PFSK-1 (cell line): ENCODE measurements around the gene ATRN.

Experiments
- FOXP2 ChIP-seq: optimal IDR thresholded peaks from 2 replicates; pipeline ENCODE3; 2011; ENCODE audit warnings: borderline replicate concordance, control low read depth, inconsistent platforms; ENCODE audit not compliant: insufficient read depth; ENCODE audit errors: extremely low read length, extremely low read depth
- POLR2AphosphoS5 ChIP-seq: IDR thresholded peaks from 2 replicates; pipeline ENCODE4 v1.6.1; 2012; ENCODE audit warnings: low read depth, mild to moderate bottlenecking, control low read depth, low read length, moderate library complexity
- SIN3A ChIP-seq: IDR thresholded peaks from 2 replicates; pipeline ENCODE4 v1.6.1; 2012; ENCODE audit warnings: mild to moderate bottlenecking, low read length, moderate library complexity, borderline replicate concordance; ENCODE audit not compliant: insufficient read depth
- TAF1 ChIP-seq: IDR thresholded peaks from 2 replicates; pipeline ENCODE4 v1.6.1; 2012; ENCODE audit warnings: low read length, control low read depth, borderline replicate concordance; ENCODE audit not compliant: insufficient read depth
- TF ChIP-seq, protein P1 (sequence below), 2 experiments: IDR thresholded peaks; 2 replicates each; pipeline versions ENCODE4 v1.6.1 to v1.8.0; 2011 to 2012; ENCODE audit warnings: low read depth in 2 of 2, low read length in 2 of 2, control low read depth in 1 of 2, inconsistent platforms in 1 of 2, mild to moderate bottlenecking in 1 of 2, moderate library complexity in 1 of 2; ENCODE audit not compliant: insufficient read depth in 1 of 2

Gene ATRN

DNA sequence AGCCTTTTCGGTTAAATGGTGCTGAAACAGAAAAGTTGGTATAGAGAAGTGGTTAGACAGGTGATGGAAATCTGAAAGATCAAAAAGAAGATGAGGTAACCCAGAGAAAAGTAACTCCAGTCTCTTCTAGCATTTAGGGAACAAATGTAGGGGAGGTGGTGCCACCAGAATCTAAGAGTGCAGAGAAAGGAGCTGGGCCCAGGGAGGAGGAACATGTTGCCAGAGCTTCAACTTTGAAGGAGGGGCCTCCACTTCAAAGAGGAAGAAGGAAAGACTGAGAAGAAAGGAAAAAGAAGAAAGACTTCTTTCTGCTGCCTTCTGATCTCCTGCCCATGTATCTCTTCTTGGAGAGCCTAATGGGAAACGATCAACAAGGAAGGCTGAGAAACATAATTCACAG is 23.5 kb upstream of the ATRN start:
- TF ChIP-seq, protein P1, sequence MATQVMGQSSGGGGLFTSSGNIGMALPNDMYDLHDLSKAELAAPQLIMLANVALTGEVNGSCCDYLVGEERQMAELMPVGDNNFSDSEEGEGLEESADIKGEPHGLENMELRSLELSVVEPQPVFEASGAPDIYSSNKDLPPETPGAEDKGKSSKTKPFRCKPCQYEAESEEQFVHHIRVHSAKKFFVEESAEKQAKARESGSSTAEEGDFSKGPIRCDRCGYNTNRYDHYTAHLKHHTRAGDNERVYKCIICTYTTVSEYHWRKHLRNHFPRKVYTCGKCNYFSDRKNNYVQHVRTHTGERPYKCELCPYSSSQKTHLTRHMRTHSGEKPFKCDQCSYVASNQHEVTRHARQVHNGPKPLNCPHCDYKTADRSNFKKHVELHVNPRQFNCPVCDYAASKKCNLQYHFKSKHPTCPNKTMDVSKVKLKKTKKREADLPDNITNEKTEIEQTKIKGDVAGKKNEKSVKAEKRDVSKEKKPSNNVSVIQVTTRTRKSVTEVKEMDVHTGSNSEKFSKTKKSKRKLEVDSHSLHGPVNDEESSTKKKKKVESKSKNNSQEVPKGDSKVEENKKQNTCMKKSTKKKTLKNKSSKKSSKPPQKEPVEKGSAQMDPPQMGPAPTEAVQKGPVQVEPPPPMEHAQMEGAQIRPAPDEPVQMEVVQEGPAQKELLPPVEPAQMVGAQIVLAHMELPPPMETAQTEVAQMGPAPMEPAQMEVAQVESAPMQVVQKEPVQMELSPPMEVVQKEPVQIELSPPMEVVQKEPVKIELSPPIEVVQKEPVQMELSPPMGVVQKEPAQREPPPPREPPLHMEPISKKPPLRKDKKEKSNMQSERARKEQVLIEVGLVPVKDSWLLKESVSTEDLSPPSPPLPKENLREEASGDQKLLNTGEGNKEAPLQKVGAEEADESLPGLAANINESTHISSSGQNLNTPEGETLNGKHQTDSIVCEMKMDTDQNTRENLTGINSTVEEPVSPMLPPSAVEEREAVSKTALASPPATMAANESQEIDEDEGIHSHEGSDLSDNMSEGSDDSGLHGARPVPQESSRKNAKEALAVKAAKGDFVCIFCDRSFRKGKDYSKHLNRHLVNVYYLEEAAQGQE (IDR thresholded peaks at IDR 0.05; ENCODE audit: insufficient read depth in 1 of 2, low read depth in 2 of 2, low read length in 2 of 2), result no peak
- no peak for TF ChIP-seq FOXP2
- no peak for TF ChIP-seq POLR2AphosphoS5
- no peak for TF ChIP-seq SIN3A
- no peak for TF ChIP-seq TAF1

DNA sequence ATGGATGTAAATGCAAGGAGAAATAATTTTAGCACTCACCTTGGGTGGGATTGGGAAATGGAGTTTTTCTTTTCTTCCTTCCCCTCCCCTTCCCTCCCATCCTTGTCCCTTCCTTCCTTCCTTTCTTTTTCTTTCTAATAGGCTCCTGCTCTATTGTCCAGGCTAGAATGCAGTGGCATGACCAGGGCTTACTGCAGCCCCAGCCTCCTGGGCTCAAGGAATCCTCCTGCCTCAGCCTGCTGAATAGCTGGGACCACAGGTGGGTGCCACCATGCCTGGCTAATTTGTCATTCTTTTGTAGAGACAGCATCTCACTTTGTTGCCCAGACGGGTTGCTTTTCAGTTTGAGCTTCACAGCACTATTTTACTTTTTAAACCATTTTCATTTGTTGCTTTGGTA is 21.5 kb upstream of the ATRN start:
- no peak for TF ChIP-seq SIN3A
- TF ChIP-seq TAF1, result no peak
- TF ChIP-seq FOXP2, result no peak
- TF ChIP-seq, protein P1 (IDR thresholded peaks at IDR 0.05; ENCODE audit: insufficient read depth in 1 of 2, low read depth in 2 of 2, low read length in 2 of 2), result no peak
- no peak for TF ChIP-seq POLR2AphosphoS5

DNA sequence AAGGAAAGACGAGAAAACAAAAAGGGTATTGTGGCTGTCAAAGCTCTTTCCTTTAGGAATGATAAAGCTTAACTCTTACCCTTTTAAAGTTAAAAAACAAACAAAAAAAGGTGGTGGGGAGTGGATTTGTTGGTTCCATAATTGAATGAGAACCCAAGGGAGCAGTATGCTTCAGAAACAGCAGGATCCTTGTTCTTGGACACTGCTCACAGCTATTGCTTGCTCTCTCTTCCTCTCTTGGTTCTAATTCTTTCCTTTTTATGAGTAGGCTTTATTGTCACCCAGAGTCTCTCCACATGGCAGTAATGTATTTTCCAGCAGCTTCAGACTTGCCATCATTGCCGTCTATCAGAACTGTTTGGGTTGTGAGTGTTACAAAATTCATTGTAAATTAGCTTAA is 18.7 kb upstream of the ATRN start:
- TF ChIP-seq FOXP2 (no peak), POLR2AphosphoS5 (no peak), TAF1 (no peak), SIN3A (no peak)
- TF ChIP-seq, protein P1 (IDR thresholded peaks at IDR 0.05; ENCODE audit: insufficient read depth in 1 of 2, low read depth in 2 of 2, low read length in 2 of 2), result no peak

DNA sequence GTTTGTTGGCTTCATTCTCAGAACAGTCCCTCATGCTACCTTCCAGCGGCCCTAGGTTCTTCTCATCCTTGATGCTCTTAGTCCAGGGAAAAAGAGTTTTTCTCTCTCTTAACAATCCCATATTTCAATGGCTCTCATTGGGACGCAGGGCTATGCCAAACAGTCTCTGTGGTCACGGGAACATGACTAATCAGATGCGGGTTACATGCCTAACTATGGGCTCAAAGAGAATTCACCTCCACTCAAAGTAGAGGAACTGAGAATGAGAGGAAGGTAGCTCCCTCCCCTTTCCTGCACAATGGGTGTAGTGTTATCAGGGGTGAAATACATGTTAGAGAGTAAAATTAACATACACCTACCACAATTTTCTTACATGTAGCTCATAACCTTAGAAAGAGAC is 18.1 kb upstream of the ATRN start:
- TF ChIP-seq TAF1 (no peak), POLR2AphosphoS5 (no peak), FOXP2 (no peak), SIN3A (no peak)
- TF ChIP-seq, protein P1 (IDR thresholded peaks at IDR 0.05; ENCODE audit: insufficient read depth in 1 of 2, low read depth in 2 of 2, low read length in 2 of 2), result no peak

DNA sequence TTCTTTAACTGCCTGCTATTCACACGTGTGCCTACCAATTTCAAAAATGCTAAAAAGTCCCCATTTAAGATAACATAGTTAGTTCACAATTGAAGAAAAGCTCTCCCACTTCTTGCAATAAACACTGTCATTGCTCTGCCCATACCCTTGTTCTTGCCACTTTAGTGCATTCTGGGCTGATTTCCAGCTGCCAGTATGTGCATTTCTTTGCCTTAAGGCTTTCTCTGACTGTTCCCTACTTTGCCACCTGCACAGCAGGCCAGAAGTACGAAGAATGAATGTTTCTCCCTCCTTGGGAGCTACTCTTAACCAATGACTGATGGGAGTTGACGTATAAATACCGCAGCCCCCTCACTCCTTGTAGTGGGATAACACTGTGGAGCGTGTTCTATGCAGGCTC is 16.0 kb upstream of the ATRN start:
- no peak for TF ChIP-seq FOXP2
- TF ChIP-seq, protein P1 (IDR thresholded peaks at IDR 0.05; ENCODE audit: insufficient read depth in 1 of 2, low read depth in 2 of 2, low read length in 2 of 2), result no peak
- TF ChIP-seq POLR2AphosphoS5, result no peak
- TF ChIP-seq TAF1, result no peak
- no peak for TF ChIP-seq SIN3A
